NB4 (cell line): ENCODE results near the gene LGR4.

Experiments used
- CTCF ChIP-seq: IDR thresholded peaks from one replicate; pipeline ENCODE4 v1.5.1; 2012; ENCODE audit warnings: low read depth, low read length
- MAX ChIP-seq: IDR thresholded peaks from 2 replicates; pipeline ENCODE4 v1.6.1; 2011; ENCODE audit warnings: low read depth, low read length
- POLR2A ChIP-seq: IDR thresholded peaks from 2 replicates; pipeline ENCODE4 v1.6.1; 2011; ENCODE audit warnings: mild to moderate bottlenecking; ENCODE audit not compliant: insufficient read length; ENCODE audit errors: extremely low read depth

- TF ChIP-seq CTCF (no peak), POLR2A (no peak), MAX (no peak)
These were observed 122.1 kb downstream of the LGR4 start for GRCh38 chr11:27350511-27350910.
